Measurements from ENCODE around the gene SLC11A1.

The SLC11A1 gene

GRCh38 chr2:218404351-218405085, 22.4 kb downstream of the SLC11A1 start:
- Histone ChIP-seq H3K4me3 (ENCODE audit: low read length) (no peak overlapping the region), H3K36me3 (ENCODE audit: control insufficient read depth, insufficient read depth, low read length) (peaks cover 22% of the 10 kb centered on the region), H3K9ac (ENCODE audit: low read length) (no peak overlapping the region), H3K27me3 (ENCODE audit: control insufficient read depth, insufficient read depth, low read length) (no peaks in the 10 kb centered on the region), H3K4me1 (ENCODE audit: control insufficient read depth, insufficient read depth, low read length) (peaks cover 25% of the 10 kb centered on the region), H3K27ac (ENCODE audit: low read depth, low read length) (no peak overlapping the region)

- H3K4me1 ChIP-seq (ENCODE audit: control insufficient read depth, insufficient read depth, low read length): peaks cover 25% of the 10 kb centered on the region
- peaks cover 22% of the 10 kb centered on the region for H3K36me3 ChIP-seq (ENCODE audit: control insufficient read depth, insufficient read depth, low read length)
- no peak overlapping the region for H3K9ac ChIP-seq (ENCODE audit: low read length)
- peak overlapping the region; percentile 64 for H3K27ac ChIP-seq (ENCODE audit: low read depth, low read length)
- no peaks in the 10 kb centered on the region for H3K27me3 ChIP-seq (ENCODE audit: control insufficient read depth, insufficient read depth, low read length)
- H3K4me3 ChIP-seq (ENCODE audit: low read length): peak overlapping the region; percentile 68
Measured at GRCh38 chr2:218405086-218405745, 23.1 kb downstream of the SLC11A1 start.

GRCh38 chr2:218405746-218406208, 23.7 kb downstream of the SLC11A1 start:
- peak overlapping the region; percentile 68 for H3K4me3 ChIP-seq (ENCODE audit: low read length)
- H3K36me3 ChIP-seq (ENCODE audit: control insufficient read depth, insufficient read depth, low read length): peaks cover 22% of the 10 kb centered on the region
- H3K4me1 ChIP-seq (ENCODE audit: control insufficient read depth, insufficient read depth, low read length): peaks cover 25% of the 10 kb centered on the region
- H3K27ac ChIP-seq (ENCODE audit: low read depth, low read length): peak overlapping the region; percentile 64
- no peaks in the 10 kb centered on the region for H3K27me3 ChIP-seq (ENCODE audit: control insufficient read depth, insufficient read depth, low read length)
- H3K9ac ChIP-seq (ENCODE audit: low read length): no peak overlapping the region

- Histone ChIP-seq H3K27me3 (ENCODE audit: control insufficient read depth, insufficient read depth, low read length) (no peaks in the 10 kb centered on the region), H3K27ac (ENCODE audit: low read depth, low read length) (peak overlapping the region; percentile 77), H3K9ac (ENCODE audit: low read length) (no peak overlapping the region), H3K4me3 (ENCODE audit: low read length) (peak overlapping the region; percentile 68), H3K36me3 (ENCODE audit: control insufficient read depth, insufficient read depth, low read length) (peaks cover 21% of the 10 kb centered on the region), H3K4me1 (ENCODE audit: control insufficient read depth, insufficient read depth, low read length) (peaks cover 21% of the 10 kb centered on the region)
Measured at GRCh38 chr2:218406209-218406948, 24.3 kb downstream of the SLC11A1 start.

- H3K4me3 ChIP-seq (ENCODE audit: low read length): peak overlapping the region; percentile 62
- no peak overlapping the region for H3K9ac ChIP-seq (ENCODE audit: low read length)
- H3K27me3 ChIP-seq (ENCODE audit: control insufficient read depth, insufficient read depth, low read length): no peaks in the 10 kb centered on the region
- H3K4me1 ChIP-seq (ENCODE audit: control insufficient read depth, insufficient read depth, low read length): peaks cover 16% of the 10 kb centered on the region
- H3K27ac ChIP-seq (ENCODE audit: low read depth, low read length): peak overlapping the region; percentile 77
- peaks cover 18% of the 10 kb centered on the region for H3K36me3 ChIP-seq (ENCODE audit: control insufficient read depth, insufficient read depth, low read length)
Measured at GRCh38 chr2:218406949-218407618, 25.0 kb downstream of the SLC11A1 start.

GRCh38 chr2:218407717-218408116, 25.6 kb downstream of the SLC11A1 start:
- Histone ChIP-seq H3K27me3 (ENCODE audit: control insufficient read depth, insufficient read depth, low read length) (no peaks in the 10 kb centered on the region), H3K9ac (ENCODE audit: low read length) (no peak overlapping the region), H3K4me1 (ENCODE audit: control insufficient read depth, insufficient read depth, low read length) (peaks cover 12% of the 10 kb centered on the region), H3K36me3 (ENCODE audit: control insufficient read depth, insufficient read depth, low read length) (peaks cover 12% of the 10 kb centered on the region), H3K27ac (ENCODE audit: low read depth, low read length) (no peak overlapping the region), H3K4me3 (ENCODE audit: low read length) (no peak overlapping the region)

- Histone ChIP-seq H3K27me3 (ENCODE audit: control insufficient read depth, insufficient read depth, low read length) (peaks cover 2% of the 10 kb centered on the region), H3K9ac (ENCODE audit: low read length) (no peak overlapping the region), H3K4me1 (ENCODE audit: control insufficient read depth, insufficient read depth, low read length) (no peaks in the 10 kb centered on the region), H3K27ac (ENCODE audit: low read depth, low read length) (no peak overlapping the region), H3K36me3 (ENCODE audit: control insufficient read depth, insufficient read depth, low read length) (no peaks in the 10 kb centered on the region), H3K4me3 (ENCODE audit: low read length) (no peak overlapping the region)
Measured at GRCh38 chr2:218418321-218418716, 36.2 kb downstream of the SLC11A1 start.

GRCh38 chr2:218418717-218419458, 36.8 kb downstream of the SLC11A1 start, which contains the start of gene VIL1:
Gene VIL1, plus strand, starts transcription at chr2:218419123. Its CDS starts 4,656 bp downstream, at chr2:218423779.
- H3K4me3 ChIP-seq (ENCODE audit: low read length): peak within 1 kb of the TSS; percentile 53
- no peaks in the 10 kb centered on the region for H3K4me1 ChIP-seq (ENCODE audit: control insufficient read depth, insufficient read depth, low read length)
- H3K27ac ChIP-seq (ENCODE audit: low read depth, low read length): no peak within 1 kb of the TSS
- H3K36me3 ChIP-seq (ENCODE audit: control insufficient read depth, insufficient read depth, low read length): no peaks in the 10 kb centered on the region
- peaks cover 2% of the 10 kb centered on the region for H3K27me3 ChIP-seq (ENCODE audit: control insufficient read depth, insufficient read depth, low read length)
- no peak within 1 kb of the TSS for H3K9ac ChIP-seq (ENCODE audit: low read length)

- Histone ChIP-seq H3K4me3 (ENCODE audit: low read length) (peak overlapping the region; percentile 53), H3K36me3 (ENCODE audit: control insufficient read depth, insufficient read depth, low read length) (no peaks in the 10 kb centered on the region), H3K27ac (ENCODE audit: low read depth, low read length) (no peak overlapping the region), H3K9ac (ENCODE audit: low read length) (no peak overlapping the region), H3K27me3 (ENCODE audit: control insufficient read depth, insufficient read depth, low read length) (peaks cover 2% of the 10 kb centered on the region), H3K4me1 (ENCODE audit: control insufficient read depth, insufficient read depth, low read length) (no peaks in the 10 kb centered on the region)
Measured at GRCh38 chr2:218419630-218420216, 37.6 kb downstream of the SLC11A1 start.

GRCh38 chr2:218421027-218421426, 39.0 kb downstream of the SLC11A1 start:
- H3K4me1 ChIP-seq (ENCODE audit: control insufficient read depth, insufficient read depth, low read length): no peaks in the 10 kb centered on the region
- no peak overlapping the region for H3K4me3 ChIP-seq (ENCODE audit: low read length)
- H3K27me3 ChIP-seq (ENCODE audit: control insufficient read depth, insufficient read depth, low read length): peaks cover 2% of the 10 kb centered on the region
- H3K36me3 ChIP-seq (ENCODE audit: control insufficient read depth, insufficient read depth, low read length): no peaks in the 10 kb centered on the region
- H3K9ac ChIP-seq (ENCODE audit: low read length): no peak overlapping the region
- H3K27ac ChIP-seq (ENCODE audit: low read depth, low read length): no peak overlapping the region

GRCh38 chr2:218422403-218423086, 40.5 kb downstream of the SLC11A1 start:
- Histone ChIP-seq H3K27ac (ENCODE audit: low read depth, low read length) (no peak overlapping the region), H3K4me1 (ENCODE audit: control insufficient read depth, insufficient read depth, low read length) (no peaks in the 10 kb centered on the region), H3K9ac (ENCODE audit: low read length) (no peak overlapping the region), H3K36me3 (ENCODE audit: control insufficient read depth, insufficient read depth, low read length) (no peaks in the 10 kb centered on the region), H3K27me3 (ENCODE audit: control insufficient read depth, insufficient read depth, low read length) (peaks cover 2% of the 10 kb centered on the region), H3K4me3 (ENCODE audit: low read length) (no peak overlapping the region)

Measured in rectal smooth muscle tissue (tissue), 1 donor.